Left kidney (tissue), 2 donors: ENCODE results near the gene TAF5L. TPM values are rescaled to one million over a fixed set of nuclear protein-coding genes. Genes with fewer than 3 reads are reported as not detected.
"Not testable (repeated sequence)": the region's sequence is repeated elsewhere in the genome, so short reads cannot be mapped to it uniquely, and the experiment has no call there.

ENCODE experiments used
- DNase-seq: peaks from one replicate; pipeline ENCODE4 v3.0.0-alpha.2; 2013
- polyA plus RNA-seq: library from polyadenylated mRNA; unstranded; fragments of 120-200 nt; gene quantifications from one replicate; pipeline ENCODE4 v1.2.1, GENCODE V29; 2013; ENCODE audit not compliant: insufficient read length

Gene TAF5L
- polyA plus RNA-seq, 1 donor, result 20.4 TPM

DNA sequence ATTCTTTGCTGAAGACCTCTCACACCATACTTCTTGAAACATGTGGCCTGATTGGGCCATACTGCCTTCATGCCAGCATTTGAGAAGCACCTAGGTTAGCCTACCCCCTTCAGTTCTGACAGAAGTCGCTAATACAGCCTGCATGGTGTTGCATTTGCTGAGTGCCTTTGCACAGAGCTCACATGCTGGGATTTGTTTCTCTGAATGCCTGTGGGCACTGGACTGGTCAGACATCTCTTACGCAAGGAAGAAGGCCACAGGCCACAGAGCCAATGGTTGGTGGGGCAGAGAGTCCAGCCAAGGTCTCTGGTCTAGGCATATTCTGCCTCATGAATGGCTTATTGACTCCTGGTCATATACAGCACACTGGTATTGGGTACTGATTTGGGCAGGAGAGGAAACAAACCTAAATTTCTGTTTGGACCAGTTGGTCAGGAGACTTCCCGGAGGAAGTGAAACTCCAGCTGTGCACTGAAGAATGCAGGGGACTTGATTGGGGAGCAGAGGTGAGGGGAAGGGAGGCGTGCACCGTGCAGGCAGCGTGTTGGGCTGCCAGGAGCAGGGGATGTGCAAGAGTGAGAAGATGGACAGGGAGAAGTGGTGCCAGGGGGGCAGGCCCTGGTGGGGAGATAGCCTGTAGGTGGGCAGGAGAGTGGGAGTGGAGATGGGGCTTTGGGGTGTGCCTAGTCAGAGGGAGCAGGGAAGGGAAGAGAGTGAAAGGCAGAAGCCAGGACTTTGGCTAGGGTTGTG is 18.2 kb upstream of the TAF5L start:
- no peak for DNase-seq

DNA sequence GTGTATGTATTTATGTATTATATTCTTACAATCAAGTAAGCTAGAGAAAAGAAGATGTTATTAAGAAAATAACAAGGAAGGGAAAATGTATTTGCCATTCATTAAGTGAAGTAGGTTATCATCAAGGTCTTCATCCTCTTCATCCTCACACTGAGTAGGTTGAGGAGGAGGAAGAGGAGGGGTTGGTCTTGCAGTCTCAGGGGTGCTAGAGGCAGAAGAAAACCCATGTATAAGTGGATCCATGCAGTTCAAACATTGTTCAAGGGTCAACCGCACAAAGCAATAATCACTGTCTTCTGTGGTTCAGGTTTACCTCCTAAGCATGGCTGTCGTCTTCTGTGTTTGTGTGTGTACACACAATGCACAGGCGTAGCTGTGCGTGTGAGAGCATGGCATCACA is 17.0 kb upstream of the TAF5L start:
- DNase-seq, result no peak

DNA sequence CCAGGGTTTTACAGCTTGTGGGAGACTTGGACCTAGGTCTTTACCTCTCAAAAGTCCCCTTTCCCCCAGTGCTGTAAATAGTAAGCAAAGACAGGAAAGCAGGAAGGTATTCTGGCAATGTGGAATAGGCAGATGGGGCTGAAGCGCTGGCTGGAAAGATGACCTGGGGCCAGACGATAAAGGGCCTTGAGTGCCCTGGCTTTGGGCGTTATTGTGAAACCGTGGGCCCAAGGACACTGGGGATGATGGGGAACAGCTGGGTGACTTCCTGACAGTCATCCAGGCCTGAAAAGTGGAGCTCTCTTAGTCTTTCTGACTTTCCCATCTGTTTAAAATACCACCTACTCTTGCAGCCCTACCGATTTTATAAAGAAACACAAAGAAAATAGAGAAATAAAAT is 16.5 kb upstream of the TAF5L start:
- DNase-seq, result no peak

DNA sequence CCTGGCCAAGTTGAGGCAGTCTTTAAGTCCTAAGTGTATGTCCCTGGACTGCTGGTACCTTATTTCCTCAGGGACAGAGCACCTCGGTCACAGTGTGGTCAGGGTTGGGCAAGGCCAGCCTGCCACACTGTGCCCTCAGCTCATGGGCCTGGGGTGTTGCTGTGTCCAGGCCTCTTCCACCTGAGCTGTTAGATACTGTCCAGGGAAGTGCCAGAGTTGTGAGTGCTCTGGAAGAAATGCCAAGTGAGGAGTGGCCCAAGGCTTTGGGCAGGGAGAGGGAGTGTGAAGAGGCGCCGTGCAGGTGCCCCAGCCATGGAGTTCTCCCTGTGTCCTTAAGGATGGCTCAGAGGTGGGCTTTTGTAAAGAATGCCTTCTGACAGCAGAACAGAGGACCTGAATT is 15.4 kb upstream of the TAF5L start:
- no peak for DNase-seq

DNA sequence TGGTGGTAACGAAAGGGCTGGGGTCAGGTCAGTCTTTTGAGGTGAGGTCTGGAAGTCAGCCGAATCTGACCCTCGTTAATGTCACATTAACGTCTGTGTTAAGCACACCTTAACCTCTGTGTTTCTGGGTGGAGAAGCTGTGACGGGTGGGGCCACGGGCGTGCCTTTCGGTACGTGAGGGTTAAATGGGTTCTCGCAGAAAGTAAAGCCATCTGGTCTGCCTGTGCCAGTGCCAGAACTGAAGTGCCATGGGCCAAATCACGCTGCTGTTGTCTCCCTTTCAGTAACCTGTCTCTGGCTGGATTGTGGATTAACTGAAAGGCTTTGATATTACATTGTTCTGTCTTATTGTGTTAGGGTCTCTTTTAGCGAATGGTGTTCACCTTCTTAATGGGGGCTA is 14.5 kb upstream of the TAF5L start:
- no peak for DNase-seq

DNA sequence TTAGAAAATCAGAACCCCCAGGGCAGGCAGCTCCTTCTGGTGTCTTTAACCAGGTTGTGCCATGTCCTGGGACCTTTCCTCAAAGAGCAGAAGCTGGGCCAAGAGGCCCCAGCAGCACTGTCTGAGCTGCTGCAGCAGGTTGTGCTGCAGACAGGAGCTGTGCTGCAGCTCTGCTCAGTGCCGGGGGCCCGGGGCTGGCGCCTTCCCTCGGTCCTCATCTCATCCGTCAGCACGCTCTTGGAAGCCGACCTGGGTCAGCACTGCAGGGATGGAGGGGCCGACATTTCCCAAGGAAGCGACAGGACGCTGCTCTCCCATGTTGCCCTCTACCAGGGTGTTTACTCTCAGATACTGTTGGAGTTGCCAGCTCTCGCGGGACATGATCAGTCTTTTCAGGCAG is 11.8 kb upstream of the TAF5L start:
- DNase-seq, result no peak

DNA sequence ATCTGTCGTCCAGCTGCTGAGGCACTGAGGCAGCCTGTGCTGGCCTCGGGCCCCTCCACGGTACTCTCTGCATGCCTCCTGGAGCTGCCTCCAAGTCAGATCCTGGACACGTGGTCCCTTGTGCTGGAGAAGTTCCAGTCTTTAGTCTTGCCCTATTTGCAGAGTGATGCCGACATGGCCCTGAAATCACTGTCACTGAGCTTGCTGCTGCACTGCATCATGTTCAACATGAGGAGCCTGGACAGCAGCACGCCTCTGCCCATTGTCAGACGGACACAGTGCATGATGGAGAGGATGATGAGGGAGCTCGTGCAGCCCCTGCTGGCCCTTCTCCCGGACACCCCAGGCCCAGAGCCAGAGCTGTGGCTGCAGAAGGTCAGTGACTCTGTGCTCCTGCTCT is 10.1 kb upstream of the TAF5L start:
- no peak for DNase-seq

DNA sequence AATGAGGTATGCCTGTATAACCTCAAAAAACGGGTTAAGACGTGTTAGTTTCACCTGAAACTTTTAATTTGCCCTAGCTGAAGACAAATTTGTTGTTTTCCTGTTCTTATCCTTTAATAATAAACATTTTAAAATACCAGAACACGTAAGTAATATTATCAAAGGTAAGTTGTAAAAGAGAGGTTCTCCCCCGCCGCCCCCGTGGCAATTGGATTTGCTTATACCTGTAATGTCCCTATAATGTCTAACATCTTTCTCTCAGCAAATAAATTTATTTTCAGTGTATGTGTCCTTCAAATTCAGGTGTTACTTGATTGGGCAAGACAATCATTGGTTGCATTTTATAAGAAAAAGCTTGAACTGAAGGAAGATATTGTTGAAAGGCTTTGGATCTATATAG is 6.0 kb upstream of the TAF5L start:
- DNase-seq, result no peak

DNA sequence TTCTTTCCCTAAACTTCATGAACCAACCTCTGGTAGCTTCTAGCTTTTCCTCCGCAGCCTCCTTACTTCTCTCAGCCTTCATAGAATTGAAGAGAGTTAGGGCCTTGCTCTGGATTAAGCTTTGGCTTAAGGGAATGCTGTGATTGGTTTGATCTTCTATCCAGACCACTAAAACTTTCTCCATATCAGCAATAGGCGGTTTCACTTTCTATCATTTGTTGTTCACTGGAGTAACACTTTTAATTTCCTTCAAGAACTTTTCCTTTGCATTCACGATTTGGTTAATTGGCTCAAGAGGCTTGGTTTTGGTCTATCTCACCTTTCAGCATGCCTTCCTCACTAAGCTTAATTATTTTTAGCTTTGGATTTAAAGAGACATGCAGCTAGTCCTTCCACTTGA is 5.2 kb upstream of the TAF5L start:
- no peak for DNase-seq

DNA sequence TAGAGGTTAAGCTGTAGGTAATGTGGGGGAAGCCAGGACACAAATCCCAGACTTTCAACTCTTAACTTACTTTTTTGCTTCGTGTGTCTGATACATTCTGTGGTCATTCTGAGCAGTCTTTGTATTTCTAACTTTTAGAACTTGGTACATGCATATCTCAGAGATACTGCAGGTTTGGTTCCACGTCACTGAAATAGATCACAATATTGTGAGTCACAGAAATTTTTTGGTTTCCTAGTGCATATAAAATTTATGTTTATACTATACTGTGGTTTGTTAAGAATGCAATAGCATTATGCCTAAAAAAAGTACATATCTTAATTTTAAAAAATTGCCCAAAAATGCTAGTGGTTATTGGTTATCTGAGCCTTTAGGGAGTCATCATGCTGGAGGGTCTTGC is 3.3 kb upstream of the TAF5L start:
- no peak for DNase-seq

DNA sequence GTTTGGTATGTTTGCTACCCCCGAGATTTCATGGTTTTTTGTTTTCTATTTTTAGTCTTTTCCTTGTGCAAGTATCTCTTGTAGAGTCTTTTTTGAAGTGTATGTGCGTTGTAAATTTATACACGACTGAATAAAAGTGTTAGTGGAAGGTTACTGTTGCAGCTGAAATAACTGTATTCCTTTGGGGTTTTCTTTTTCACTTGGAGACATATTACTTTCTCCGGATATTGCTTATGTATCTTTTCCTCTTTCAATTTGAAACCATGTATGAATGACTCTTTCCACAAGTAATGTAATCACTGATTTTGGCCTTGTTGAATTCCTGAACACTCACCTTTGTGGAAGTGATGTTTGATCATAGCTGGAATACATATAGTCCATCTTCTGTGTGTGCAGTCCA is 1.1 kb upstream of the TAF5L start:
- DNase-seq, result no peak

DNA sequence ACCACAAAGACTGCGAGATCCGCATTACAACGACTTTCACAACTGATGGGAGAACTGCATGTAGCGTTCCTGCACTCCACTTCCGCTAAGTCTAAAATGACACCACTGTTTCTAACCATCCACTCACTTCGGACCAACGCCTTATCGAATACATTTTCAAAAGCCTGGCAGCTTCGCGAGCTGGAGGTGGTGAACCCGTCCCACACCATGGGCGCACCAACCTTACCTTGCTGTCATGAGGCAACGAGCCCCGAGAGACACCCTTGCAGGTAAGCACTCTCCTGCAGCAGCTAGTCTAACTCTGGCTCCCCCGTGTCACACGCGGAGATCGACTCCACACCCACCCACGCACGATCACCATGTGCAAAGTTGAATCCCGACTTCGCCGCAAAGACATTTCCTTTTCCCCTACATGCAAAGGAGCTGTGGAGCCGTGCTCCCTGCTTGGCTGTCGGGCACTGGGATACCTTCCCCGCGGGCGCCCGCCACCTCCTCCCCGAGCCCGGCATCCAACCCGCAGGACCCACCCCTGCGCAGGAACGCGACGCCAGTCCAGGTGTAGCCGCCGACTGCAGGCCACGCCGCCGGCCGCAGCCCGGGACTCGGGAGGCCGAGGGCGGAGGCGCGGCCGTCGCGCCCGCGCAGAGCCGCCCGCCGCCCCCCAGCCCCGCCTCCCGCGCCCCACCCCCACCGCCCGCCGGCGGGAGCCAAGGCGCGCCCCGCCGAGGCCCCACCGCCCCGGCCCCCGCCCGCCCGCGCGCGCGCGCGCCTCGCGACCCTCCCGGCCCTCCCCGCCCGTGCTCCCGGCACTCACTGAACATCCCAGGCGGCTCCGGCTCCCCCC is 629 bp downstream of the TAF5L start:
- DNase-seq, result peak; percentile 4

DNA sequence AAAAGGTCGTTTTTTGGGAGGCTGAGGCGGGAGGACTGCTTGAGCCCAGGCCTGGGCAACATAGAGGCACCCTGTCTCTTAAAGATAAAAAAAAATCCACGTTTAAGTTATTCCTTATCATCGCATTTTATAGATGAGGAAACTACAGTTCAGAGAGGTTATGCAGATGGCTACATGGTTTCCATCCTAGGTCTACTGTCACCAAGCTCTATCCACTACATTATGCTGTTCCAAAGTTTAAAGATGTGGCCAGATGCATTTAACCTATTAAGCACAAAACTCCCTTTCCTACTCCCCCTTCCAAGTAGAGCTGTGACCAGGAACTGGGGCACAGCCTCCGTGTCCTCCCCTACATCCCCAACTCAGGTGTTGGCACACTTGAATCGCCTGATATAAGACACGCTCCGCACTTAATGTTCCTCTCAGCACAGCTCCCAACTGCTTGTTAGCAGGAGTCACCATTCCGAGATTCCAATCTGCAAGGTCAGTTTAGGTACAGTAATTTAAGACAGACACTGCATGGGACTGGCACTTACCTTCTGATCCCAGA is 1.3 kb downstream of the TAF5L start:
- no peak for DNase-seq

DNA sequence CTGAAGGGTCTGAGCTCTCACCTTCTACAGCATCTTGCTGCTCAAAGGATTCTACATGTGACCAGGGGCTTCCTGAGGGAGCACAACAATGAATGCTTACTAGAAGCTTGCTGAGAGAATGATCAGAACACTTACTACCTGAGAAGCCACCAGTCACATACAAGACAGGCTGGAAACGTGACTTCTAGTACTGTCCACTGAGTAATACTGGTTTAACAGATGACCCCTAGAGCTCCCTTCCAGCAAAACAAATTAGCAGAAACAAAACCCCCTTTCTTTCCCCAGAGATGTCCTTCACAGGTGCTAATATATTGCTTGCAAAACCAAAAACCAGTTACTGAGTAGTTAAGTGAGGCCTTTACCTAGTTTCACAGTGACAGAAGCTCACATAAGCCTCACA is 2.1 kb downstream of the TAF5L start:
- no peak for DNase-seq

DNA sequence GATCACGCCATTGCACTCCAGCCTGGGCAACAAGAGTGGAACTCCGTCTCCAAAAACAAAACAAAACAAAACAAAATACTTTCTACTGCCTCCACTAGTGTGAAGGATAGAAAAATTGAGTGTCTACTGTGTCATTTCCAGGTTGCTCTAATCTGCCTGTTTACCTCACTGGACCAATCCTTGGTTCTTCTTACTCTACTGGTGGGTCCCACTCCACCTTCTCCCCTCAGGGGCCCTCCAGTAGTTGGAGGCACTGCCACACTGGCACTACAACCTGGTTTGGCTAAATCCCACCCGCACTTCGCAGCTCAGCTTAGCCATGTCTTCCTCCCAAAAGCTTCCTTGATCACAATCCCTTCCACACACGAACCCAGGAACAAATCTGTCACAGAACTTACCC is 2.7 kb downstream of the TAF5L start:
- DNase-seq, result no peak

DNA sequence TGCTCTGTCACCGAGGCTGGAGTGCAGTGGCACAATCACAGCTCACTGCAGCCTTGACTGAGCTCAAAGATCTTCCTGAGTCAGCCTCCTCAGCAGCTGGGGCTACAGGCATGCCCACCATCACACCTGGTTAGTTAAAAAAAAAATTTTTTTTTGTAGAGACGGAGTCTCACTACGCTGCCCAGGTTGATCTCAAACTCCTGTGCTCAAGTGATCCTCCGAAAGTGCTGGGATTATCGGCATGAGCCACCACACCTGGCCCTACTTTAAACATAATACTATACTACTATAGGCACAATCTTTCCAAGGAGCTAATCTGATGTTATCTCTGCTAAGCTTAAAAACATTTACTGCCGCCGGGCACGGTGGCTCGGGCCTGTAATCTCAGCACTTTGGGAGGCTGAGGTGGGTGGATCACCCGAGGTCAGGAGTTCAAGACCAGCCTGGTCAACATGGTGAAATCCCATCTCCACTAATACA is 3.2 kb downstream of the TAF5L start:
- not testable (repeated sequence) for DNase-seq

DNA sequence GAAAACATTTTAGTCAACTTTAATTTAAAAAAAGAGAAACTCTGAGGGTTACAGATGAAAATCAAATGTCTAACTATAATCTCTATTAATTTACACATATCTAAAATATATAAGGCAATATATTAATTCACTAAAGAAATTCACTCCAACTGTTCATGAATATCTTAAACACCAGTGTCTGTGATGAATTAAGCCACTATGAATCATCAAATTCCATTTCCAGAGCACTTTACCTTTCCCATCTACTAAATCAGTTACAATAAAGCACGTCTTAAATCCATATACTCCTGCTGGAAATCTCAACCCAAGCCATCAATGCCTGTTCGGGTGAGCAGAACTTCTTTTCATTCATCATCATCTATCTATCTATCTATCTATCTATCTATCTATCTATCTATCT is 4.3 kb downstream of the TAF5L start:
- DNase-seq, result no peak

DNA sequence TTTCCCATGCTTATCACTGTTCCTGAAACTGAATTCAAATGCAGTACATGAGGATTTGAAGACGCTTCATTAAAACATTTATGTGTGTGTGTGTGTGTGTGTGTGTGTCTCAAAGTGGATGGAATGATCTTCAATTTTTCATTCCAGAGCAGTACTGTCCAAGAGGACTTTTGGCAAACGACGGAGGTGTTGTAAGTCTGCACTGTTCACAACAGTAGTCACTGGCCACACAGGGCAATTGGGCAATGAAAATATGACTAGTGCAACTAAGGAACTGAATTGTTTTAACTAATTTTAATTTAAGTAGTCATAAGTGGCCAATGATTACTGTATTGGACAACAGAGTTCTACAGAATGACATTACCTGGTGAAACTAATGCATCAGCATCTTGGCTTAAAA is 5.0 kb downstream of the TAF5L start:
- DNase-seq, result no peak

DNA sequence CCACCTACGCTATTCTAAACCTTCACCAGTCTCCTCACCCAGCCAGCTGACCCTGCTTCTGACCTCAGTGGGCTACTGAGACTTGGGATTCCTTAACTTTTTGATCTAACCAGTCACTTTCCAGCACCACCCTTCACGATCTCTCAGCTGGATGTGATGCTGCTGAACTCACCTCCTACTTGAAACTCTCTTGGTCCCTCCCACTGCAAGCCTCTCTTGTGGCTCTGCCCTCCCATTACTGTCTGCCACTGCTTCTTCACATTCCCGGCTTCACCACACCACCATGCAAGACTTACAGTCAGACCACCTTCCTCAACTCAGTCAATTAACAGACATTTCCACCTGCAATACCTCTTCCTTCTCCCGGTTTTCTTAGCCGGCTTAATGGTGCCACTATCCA is 6.3 kb downstream of the TAF5L start:
- no peak for DNase-seq

DNA sequence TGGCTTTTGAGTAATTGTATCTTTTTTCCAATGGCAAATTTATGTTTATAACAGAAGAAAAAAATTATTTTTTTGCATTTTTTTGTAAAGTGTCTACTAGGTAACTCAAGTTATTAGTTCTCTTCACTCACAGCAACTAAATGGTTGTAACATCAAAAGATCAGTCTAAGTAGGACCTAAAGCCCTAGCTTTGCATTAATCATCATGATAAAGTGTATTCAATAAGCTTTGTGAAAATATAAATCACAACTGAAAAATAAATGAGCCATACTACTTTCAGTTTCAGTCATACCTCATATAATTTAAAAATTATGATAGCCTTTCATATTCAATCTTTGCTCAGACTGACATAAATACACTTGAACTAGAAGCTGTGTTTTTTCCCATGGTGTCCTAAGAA is 6.9 kb downstream of the TAF5L start:
- no peak for DNase-seq

DNA sequence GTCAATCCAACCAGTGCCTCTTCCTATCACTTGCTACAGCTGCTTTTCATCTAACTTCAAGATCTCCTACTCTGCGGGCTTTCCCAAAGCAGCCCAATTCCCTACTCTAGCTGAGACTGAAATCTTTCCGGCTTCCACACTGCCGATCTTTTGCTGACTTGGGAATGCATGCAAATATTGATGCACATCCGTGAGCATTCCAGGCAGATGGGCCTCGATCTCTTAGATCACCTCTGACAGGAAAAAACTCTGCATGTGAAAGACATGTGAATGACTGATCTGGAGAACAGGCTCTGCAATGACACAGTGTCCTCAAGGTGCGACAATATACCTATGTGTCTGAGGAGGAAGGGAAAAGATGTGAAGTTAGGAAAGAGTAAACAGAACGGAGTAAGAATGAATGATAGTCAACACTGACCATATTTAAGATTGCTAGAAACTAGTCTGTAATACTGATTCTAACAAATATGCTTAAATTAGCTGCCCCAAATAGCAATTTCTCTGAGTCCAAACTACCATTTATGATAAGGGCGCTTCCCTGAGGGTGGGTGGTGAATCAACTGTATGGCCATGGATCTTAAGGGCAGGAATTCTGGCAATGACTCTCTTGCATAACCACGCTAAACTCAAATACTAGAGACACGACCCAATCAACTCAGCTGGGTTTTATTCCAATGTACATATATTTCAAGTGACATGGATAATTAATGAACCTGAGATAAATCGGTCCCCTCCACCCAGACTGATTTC is 8.4 kb downstream of the TAF5L start:
- no peak for DNase-seq

DNA sequence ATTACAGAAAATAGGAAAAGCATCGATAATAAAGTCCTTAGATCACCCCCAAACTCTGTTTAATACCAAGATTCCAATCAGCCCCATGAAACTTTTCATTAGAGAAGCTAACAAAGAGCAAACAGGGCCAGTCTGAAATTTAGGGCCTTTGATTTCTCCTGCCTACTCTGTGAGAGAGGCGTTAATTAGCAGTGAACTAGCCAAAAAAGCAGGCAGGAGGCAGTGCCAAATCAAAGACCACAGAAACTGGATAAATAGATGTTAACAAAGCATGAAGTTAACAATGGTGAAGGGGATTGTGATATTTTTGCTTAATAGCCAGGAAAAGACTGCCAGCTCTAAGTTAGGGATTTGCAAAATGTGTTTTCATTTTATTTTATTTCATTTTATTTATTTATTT is 11.2 kb downstream of the TAF5L start:
- no peak for DNase-seq

DNA sequence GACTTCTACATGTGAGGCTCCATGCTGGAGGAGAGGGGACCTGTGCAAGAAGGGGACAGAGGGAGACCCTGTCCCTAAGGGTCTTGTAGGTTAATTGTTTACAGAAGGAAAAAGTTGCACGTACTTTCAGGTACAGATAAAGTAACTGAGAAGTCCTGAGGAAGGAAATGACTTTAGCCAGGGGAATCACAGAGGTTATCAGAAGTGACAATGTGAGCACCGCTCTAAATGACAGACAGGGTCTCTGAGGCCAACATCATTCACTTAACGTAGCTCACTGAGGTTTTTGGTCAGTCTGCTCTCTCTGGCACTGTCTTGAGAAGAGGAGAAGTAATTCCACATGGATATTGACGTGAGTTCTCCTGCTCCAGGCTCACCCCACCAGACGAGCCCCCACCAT is 12.0 kb downstream of the TAF5L start:
- DNase-seq, result no peak
